Melanocyte of skin (primary cell): ENCODE measurements around the gene MIER1. TPM values are rescaled to one million over a fixed set of nuclear protein-coding genes. Genes with fewer than 3 reads are reported as not detected.

Experiments used
- total RNA-seq, 2 donors: library from RNA; depleted of rRNA; stranded (reverse); fragments of >200 nt; gene quantifications; 2 replicates each; pipeline ENCODE4 v1.2.3, GENCODE V29; 2012

Gene MIER1
- 10 to 100 TPM; 21.6 to 22.0 TPM for total RNA-seq

DNA sequence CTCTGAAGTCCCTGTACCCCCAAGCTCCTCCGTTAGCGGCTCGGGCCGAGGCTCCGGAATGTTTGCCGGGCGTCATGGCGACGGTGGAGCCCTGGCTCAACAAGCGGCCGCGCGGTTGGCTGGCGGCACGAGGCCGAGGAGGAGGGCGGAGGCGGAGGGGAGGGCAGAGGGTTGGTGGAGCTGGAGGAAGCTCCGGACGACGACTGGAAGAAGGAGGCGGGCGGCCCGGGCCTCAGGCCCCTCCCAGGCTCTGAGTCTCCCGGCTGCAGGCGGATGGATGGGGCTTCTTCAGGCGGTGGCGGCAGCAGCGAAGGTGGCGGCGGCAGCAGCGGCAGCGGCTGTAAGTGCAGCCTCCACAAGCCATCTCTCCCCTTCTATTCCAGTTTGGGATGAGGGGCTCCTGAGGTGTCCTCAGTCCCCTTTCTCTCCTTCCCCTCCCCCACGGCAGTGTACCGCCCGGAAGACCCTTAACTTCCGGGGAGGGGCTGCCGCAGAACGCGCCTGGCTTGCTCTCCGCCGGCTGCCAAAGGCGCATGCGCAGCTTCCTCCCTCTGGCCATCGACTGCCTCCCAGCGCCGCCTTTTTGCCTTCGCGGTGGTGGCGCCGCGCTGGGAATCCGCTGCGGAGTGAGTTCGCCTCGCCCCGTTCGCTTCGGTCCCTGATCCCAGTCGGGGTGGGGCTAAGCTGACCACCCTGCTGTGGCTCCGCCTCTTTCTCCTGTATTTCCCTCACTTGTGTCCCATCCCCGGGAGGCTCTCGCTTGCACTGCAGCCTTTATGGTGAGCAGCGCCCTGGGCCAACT lies at the start of gene MIER1, which contains the start of gene DNAI4:
Gene MIER1, plus strand, starts transcription at position 235 of the 802 bp plus-strand sequence. Its CDS starts 39 bp downstream, at position 274.
Gene DNAI4, minus strand, starts transcription at position 101 of the 802 bp plus-strand sequence. Its CDS starts 25 bp downstream, at position 76.

Other genes with a start within 250 kb of the MIER1 start
- gene DYNLT5, start 172.5 kb upstream of the MIER1 start, total RNA-seq, result 1 to 10 TPM; 2.0 to 2.4 TPM
- not detected for gene INSL5, start 123.7 kb upstream of the MIER1 start, total RNA-seq
- gene DNAI4, start 134 bp upstream of the MIER1 start, total RNA-seq, result 1 to 10 TPM in 1 of 2 donors, under 1 TPM in 1; 1.00 to 5.5 TPM
- 10 to 100 TPM in 1 of 2 donors, 1 to 10 TPM in 1; 9.6 to 15.3 TPM for gene SLC35D1, start 129.2 kb downstream of the MIER1 start, total RNA-seq
- not detected for gene C1orf141, start 210.0 kb downstream of the MIER1 start, total RNA-seq
- not detected for gene IL23R, start 241.5 kb downstream of the MIER1 start, total RNA-seq